Breast epithelium (tissue), 3 donors: ENCODE data around the gene DSCAM.

Source experiments
- CTCF ChIP-seq, 3 donors: fragments of 450-650 bp; IDR thresholded peaks; one replicate each; pipeline ENCODE4 v1.5.1; 2016 to 2017; ENCODE audit warnings: antibody characterized with exemption in 3 of 3, mild to moderate bottlenecking in 3 of 3, moderate library complexity in 3 of 3
- POLR2A ChIP-seq: fragments of 450-650 bp; IDR thresholded peaks from one replicate; pipeline ENCODE4 v1.6.1; 2016; ENCODE audit warnings: antibody characterized with exemption, mild to moderate bottlenecking, moderate library complexity
- POLR2AphosphoS5 ChIP-seq, 3 donors: sonication (generic); formaldehyde crosslinking; IDR thresholded peaks; one replicate each; pipeline ENCODE4 v1.6.1; 2017; ENCODE audit warnings: antibody characterized with exemption in 3 of 3

GRCh38 chr21:40681164-40681859, 165.6 kb downstream of the DSCAM start:
- no peak for TF ChIP-seq POLR2A
- no peak for TF ChIP-seq CTCF (IDR thresholded peaks at IDR 0.05)
- no peak for TF ChIP-seq POLR2AphosphoS5 (IDR thresholded peaks at IDR 0.05)
